ENCODE data around the gene RAB40C.
A peak's percentile ranks its signal among the peaks of the same experiment; 100 is the strongest.

DNA sequence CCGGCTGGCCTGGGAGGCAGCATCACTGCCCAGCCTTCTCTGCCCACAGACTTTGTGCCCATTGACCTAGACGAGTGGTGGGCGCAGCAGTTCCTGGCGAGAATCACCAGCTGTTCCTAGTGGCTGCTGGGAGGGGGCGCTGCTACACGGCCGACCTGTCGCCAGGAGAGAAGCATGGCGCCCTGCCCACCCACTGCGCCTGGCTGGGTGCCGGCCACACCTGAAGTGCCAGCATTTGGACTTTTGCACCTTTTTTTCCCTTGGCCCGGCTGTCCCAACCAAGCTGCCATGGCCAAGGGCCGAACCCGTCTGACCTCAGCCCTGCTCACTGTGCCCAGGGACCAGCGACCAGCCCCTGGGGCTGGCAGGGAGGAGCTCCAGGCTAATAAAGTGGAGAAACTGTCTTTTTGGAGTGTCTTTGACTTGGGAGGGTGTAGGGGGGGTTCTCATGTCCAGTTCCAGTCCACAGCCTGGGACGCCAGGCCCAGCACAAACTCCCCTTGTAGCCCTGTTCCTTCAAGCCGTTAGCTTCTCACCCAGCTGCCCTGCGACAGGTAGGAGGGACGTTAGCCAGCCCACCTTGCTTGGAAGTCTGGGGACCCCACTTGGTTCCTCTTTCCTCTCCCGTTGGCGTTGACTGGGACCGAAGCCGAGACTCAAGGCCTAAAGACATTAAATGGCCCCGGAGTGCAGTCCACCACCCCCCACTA lies 58.4 kb downstream of the RAB40C start:
- no peak for TF ChIP-seq FOXJ3 (CRISPR knock-in tag; IDR thresholded peaks at IDR 0.05)
- 0 out of 6 replicates have a peak, but pooled peaks of 1 of the 3 experiments have one; percentile 18 for TF ChIP-seq CTCF (IDR thresholded peaks at IDR 0.05 in 2 of 3, conservative IDR thresholded peaks at IDR 0.05 in 1 of 3; ENCODE audit: insufficient read depth in 2 of 3, low read depth in 1 of 3, low read length in 3 of 3)
- TF ChIP-seq SRF (CRISPR knock-in tag; IDR thresholded peaks at IDR 0.05) = no peak
- no peak for TF ChIP-seq EZH2 (IDR thresholded peaks at IDR 0.05; ENCODE audit: borderline replicate concordance, low read depth, low read length)
- no peak for TF ChIP-seq RFX5 (IDR thresholded peaks at IDR 0.05; ENCODE audit: low read depth, low read length)
- no peak for TF ChIP-seq PHB2 (IDR thresholded peaks at IDR 0.05; ENCODE audit: low read depth)
- TF ChIP-seq, protein P1, sequence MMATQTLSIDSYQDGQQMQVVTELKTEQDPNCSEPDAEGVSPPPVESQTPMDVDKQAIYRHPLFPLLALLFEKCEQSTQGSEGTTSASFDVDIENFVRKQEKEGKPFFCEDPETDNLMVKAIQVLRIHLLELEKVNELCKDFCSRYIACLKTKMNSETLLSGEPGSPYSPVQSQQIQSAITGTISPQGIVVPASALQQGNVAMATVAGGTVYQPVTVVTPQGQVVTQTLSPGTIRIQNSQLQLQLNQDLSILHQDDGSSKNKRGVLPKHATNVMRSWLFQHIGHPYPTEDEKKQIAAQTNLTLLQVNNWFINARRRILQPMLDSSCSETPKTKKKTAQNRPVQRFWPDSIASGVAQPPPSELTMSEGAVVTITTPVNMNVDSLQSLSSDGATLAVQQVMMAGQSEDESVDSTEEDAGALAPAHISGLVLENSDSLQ (IDR thresholded peaks at IDR 0.05) = no peak
- TF ChIP-seq MBD1 (CRISPR knock-in tag; IDR thresholded peaks at IDR 0.05) = no peak
